ENCODE data around the gene RGL1.

Gene RGL1

DNA sequence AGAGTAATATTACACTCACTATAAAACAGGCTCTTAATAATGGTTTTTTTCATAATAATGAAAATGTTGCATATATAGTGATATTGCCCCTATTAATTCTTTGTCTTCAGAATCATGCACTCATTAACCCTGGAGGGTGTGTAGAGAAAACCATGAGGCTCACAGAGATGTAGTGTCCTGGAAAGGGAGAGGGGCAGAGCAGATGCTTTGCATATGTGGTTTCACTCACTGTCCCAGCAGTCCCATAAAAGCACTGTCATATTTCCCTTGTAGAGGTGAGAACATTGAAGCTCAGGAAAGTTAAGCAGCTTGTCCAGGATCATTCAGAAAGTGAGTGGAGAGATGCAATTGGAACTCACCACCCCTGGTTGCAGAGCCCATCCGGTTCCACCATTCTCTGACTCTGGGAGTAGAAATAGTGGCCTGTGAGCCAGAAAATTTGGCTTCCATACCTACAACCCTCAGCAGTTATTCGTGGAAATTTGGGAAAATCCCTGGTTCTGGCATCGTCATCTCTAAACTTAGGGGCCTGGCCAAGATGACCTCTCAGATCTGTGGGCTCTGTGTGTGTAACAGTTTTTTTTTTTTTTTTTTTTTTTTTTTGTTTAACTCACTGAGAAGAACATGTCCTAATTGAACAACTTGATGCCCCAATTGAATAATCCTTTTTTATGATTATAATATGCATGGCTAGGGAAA lies 86.4 kb downstream of the RGL1 start:
- DNase-seq = no peak

GRCh38 chr1:183892351-183892793 lies 87.5 kb downstream of the RGL1 start:
- no peak for DNase-seq

GRCh38 chr1:183893561-183894289 lies 88.8 kb downstream of the RGL1 start:
- no peak for DNase-seq

DNA sequence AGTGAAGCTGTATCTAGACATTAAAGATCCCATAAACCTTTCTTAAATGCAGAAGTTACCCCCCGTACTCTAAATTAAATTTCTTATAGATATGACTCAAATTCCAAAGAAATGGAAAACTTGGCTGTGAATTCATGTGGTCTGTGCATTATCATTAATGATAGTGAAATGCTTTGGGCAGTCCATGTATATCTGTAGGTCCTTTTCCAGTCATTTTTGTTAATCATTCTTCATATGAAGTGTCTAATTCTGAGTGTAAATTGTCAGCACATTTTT lies 89.3 kb downstream of the RGL1 start:
- DNase-seq = no peak

- DNase-seq = no peak
These were observed 91.6 kb downstream of the RGL1 start for GRCh38 chr1:183896466-183897048.

GRCh38 chr1:183898001-183898396 lies 93.1 kb downstream of the RGL1 start:
- DNase-seq = no peak

DNA sequence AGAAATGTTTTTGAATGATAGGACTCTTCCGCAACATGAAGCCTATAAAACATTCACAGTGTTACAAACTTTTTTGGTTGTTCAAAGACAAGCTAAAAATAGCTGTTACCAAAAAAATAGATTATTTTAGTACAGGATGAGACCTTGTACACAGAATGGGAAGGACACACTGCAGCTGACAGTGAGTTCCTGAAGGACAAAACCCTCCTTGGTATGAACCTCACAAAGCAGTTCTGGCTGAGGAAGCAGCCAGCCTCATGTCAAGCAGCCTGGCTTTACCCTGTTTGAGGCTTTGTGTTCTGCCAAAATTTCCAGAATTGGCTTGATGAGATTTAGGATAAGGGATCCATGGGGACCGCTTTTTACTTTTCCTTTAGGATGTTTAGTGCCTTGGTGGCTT lies 93.7 kb downstream of the RGL1 start:
- DNase-seq = no peak

DNA sequence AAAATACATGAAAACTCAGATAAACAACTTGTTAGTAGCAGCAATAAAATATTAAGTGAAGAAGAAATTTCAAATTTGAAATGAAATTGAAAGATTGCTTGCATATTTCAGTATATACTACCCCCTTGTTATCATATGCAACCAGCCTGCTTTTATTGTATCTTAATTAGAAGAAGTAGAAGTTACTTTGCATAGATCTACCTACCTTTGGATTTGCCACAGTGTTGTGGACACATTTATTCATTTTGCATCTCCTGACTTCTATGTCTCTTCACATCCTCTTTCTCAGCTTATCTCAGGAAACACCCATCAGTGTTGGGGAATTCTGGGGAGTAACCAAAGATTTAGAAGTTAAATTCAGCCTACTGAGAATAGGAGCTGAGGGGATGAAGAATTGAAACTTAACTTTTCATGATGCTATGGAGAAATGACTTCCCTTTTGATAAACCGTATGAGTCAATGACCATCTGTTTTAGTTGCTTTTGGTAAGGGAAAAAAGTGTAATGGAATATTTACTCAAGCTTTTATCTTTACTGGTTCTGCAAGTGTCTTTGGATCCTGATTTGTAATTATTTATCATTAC lies 96.9 kb downstream of the RGL1 start:
- no peak for DNase-seq

DNA sequence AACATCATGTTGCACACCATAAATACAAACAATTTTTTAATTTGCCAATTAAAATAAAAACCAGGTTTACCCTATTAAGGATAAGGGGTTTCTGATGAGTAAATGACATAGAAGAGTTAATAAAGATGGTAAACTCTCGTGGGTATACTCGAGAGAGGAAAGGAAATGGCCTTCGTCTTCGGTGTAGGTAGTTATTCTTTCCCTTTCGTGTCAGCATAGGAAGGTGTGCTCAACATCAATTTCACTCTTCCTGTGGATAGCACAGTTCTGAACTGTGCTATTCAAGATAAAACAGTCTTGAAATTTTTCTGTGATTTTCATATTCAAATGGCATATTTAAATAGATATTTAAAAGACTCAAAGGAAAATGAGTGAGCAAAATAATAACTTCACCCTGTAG lies 98.2 kb downstream of the RGL1 start:
- no peak for DNase-seq

GRCh38 chr1:183905508-183906113 lies 100.7 kb downstream of the RGL1 start:
- no peak for DNase-seq

- DNase-seq = no peak
These were observed 102.2 kb downstream of the RGL1 start for GRCh38 chr1:183907070-183907469.

- no peak for DNase-seq
These were observed 103.2 kb downstream of the RGL1 start for GRCh38 chr1:183908079-183908478.

- no peak for DNase-seq
These were observed 104.8 kb downstream of the RGL1 start for GRCh38 chr1:183909672-183910071.

- no peak for DNase-seq
These were observed 105.9 kb downstream of the RGL1 start for GRCh38 chr1:183910845-183911244.

- no peak for DNase-seq
These were observed 106.4 kb downstream of the RGL1 start for GRCh38 chr1:183911285-183911684.

DNA sequence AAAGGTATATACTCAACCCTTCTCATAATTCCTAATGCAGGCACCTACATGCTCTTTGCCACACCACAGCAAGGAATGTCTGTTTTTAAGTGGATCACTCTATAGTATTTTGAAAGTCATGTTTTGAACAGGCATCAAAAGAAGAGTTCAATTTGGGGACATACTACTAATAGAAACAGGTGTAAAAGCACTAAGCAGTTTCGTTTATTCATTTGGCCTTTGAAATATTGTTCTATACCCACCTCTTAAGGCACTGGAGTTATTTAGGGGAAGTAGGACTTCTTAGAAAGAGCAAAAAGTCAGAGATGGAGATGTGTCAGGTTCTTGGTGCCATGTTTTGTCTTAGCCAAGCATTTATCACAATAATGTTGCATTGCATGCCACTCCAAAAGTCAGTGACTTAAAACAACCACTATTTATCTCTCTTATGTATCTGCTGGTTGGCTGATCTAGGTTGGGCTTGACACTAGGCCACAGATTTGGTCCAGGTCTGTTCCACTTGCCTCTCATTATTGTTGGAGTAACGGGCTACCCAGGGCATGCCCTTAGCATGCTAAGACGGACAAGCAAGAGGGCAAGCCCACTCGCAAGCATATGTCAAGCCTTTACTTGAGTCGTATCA lies 107.5 kb downstream of the RGL1 start:
- DNase-seq = no peak

- no peak for DNase-seq
These were observed 108.7 kb downstream of the RGL1 start for GRCh38 chr1:183913567-183913993.

GRCh38 chr1:183914276-183914675 lies 109.4 kb downstream of the RGL1 start:
- no peak for DNase-seq

DNA sequence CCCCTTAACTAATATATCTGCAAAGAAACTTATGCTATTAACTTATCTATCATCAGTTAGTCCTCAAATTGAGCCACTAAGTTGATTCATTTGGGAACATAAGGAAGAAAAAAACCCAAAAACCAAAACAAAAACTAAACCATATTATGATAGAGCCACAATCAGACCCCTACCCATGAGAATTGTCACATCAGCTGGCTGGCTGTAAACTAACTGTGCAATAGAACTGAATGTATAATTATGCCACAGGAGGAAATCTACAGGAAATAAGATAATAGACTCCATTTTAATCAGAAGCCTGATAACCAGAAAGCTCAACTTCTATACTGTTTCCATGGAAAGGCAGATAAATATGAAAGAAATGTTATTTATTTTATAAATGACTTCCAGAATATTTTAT lies 110.0 kb downstream of the RGL1 start:
- DNase-seq = no peak

DNA sequence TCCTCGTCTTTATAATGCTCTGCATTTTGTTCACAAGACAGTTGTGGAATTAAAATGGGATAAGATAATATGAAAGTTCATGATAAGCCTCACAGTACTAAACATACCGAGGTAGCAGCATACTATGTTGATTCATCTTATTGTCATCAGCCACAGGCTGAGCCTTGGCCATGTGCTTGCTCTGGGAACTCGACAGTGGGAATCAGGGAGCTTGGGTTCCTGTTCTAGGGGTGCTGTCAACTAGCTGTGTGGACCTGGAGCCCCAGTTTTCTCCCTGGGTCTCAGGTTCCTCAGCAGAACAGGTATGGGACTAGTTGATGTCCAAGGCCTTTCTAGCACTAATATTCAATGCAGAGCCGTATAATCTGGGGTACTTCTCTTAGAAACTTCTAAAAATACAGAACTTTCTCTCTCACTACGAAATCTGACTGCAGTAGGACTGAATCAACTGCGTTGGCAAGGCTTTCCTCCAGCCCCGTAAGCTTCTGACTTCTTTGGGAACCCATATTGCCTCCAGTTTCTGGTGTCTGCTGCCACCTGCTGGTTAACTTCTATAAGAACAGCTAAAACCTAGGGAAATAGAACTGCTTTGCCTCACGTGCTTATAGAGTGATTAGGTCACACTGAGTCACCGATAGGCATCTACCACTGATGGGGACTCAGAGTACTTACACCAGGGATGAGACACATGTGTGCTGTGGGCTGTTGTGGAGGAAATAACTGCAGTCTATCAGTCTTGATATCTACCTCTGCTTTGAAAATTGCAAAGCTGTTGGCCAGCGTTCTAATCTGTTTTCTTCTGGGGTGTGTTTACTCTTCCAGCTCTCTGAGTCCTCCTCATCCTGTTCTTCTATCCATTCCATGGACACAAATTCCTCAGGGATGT lies 110.9 kb downstream of the RGL1 start:
- peak; percentile 75 for DNase-seq

GRCh38 chr1:183916574-183916973 lies 111.7 kb downstream of the RGL1 start:
- no peak for DNase-seq

GRCh38 chr1:183918589-183918988 lies 113.7 kb downstream of the RGL1 start:
- no peak for DNase-seq

Data from right forelimb (tissue), 1 donor.